Hepatocyte (in vitro differentiated cells): ENCODE data around the gene ARHGAP30.

Experiments used
- CTCF ChIP-seq: fragments of 200-600 bp; sonication (generic); IDR thresholded peaks from 2 replicates; pipeline ENCODE4 v1.5.1; 2016; ENCODE audit warnings: antibody characterized with exemption, mild to moderate bottlenecking; ENCODE audit not compliant: poor library complexity
- EZH2 ChIP-seq: fragments of 200-600 bp; sonication (generic); IDR thresholded peaks from 2 replicates; pipeline ENCODE4 v1.6.1; 2016; ENCODE audit warnings: antibody characterized with exemption, mild to moderate bottlenecking, borderline replicate concordance

DNA sequence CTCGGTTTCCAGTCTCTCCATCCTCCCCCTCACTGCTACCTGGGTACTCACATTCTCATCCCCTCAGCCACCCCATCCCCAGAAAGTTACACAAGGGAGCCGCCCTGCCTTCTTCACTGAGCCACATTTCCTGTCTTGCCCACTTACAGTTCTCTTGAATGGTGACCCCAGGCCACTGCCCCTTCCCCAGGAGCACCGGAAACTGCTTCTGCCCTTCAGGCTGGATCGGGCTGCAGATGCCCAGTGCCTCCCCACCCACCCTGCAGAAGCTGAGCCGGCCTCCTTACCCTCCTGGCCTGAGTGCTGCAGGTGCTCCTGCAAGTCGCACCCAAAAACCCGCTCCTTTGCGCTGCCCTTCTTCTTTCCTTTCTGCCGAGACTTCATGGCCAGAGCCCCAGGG is 450 bp downstream of the ARHGAP30 start:
- TF ChIP-seq CTCF (no peak), EZH2 (no peak)
